PFSK-1 (cell line): ENCODE data around the gene UST.

ENCODE experiments used
- POLR2AphosphoS5 ChIP-seq: IDR thresholded peaks from 2 replicates; pipeline ENCODE4 v1.6.1; 2012; ENCODE audit warnings: low read depth, mild to moderate bottlenecking, control low read depth, low read length, moderate library complexity
- REST ChIP-seq, 2 experiments: IDR thresholded peaks; 2 replicates each; pipeline versions ENCODE4 v1.6.1 to v1.8.0; 2011 to 2012; ENCODE audit warnings: low read depth in 2 of 2, low read length in 2 of 2, control low read depth in 1 of 2, inconsistent platforms in 1 of 2, mild to moderate bottlenecking in 1 of 2, moderate library complexity in 1 of 2; ENCODE audit not compliant: insufficient read depth in 1 of 2
- SIN3A ChIP-seq: IDR thresholded peaks from 2 replicates; pipeline ENCODE4 v1.6.1; 2012; ENCODE audit warnings: mild to moderate bottlenecking, low read length, moderate library complexity, borderline replicate concordance; ENCODE audit not compliant: insufficient read depth
- TAF1 ChIP-seq: IDR thresholded peaks from 2 replicates; pipeline ENCODE4 v1.6.1; 2012; ENCODE audit warnings: low read length, control low read depth, borderline replicate concordance; ENCODE audit not compliant: insufficient read depth

- TF ChIP-seq SIN3A (no peak), POLR2AphosphoS5 (no peak), TAF1 (no peak), REST (IDR thresholded peaks at IDR 0.05; ENCODE audit: insufficient read depth in 1 of 2, low read depth in 2 of 2, low read length in 2 of 2) (no peak)
Observed at GRCh38 chr6:148795563-148795962, 48.7 kb downstream of the UST start.
